Measurements from ENCODE around the gene BIN1.

DNA sequence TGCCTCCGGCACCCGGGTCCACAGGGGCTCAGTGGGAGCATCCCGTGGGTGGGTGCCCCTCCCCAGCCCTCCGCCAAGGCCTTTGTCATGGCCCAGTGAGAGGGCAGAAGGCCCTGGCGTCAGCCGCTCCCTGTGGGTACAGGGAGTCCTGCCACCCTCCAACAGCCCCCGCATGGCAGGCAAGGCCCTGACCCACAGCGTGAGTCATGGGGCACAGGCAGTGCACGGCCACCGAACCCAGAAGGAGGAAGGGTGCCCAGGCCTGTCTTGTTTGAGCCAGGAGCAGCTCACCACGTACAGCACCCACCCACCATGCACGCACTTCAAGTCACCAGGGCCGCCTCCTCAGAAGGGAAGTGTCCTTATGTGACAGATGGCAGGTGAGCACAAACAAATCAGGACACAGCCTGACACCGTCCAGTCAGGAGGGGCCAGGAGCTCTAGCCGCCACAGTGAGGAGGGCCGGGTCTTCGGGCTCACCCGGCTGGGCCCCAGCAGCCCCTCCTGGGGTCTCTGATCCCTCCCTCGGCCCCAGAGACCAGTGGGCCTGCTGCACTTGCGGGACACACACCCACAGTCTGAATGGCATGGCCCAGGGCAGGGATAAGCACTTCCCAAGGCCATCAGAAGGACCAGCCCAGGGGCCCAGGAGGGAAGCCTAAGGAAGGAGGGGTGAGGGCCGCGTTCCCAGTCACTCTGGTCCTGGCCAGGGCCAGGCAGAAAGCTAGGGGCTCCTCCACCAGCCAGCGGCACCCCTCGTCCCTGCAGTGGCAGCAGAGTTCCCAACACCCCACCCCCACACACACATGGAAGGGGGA lies 25.8 kb downstream of the BIN1 start:
- TF ChIP-seq, protein P1, sequence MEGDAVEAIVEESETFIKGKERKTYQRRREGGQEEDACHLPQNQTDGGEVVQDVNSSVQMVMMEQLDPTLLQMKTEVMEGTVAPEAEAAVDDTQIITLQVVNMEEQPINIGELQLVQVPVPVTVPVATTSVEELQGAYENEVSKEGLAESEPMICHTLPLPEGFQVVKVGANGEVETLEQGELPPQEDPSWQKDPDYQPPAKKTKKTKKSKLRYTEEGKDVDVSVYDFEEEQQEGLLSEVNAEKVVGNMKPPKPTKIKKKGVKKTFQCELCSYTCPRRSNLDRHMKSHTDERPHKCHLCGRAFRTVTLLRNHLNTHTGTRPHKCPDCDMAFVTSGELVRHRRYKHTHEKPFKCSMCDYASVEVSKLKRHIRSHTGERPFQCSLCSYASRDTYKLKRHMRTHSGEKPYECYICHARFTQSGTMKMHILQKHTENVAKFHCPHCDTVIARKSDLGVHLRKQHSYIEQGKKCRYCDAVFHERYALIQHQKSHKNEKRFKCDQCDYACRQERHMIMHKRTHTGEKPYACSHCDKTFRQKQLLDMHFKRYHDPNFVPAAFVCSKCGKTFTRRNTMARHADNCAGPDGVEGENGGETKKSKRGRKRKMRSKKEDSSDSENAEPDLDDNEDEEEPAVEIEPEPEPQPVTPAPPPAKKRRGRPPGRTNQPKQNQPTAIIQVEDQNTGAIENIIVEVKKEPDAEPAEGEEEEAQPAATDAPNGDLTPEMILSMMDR (IDR thresholded peaks at IDR 0.05): no peak
- TF ChIP-seq EZH2 (IDR thresholded peaks at IDR 0.05): no peak
- no peak for TF ChIP-seq EZH2phosphoT487 (IDR thresholded peaks at IDR 0.05)

Measured in neural progenitor cell (in vitro differentiated cells).